Activated CD4-positive, alpha-beta T cell treated with anti-CD3 and anti-CD28 coated beads, Interleukin-2, amount 50 U/mL, for 16 hours (primary cell): ENCODE measurements around the gene PTPMT1.
"Not testable (repeated sequence)": the region's sequence is repeated elsewhere in the genome, so short reads cannot be mapped to it uniquely, and the experiment has no call there.

Experiments used
- DNase-seq: peaks from one replicate; pipeline ENCODE4 v3.0.0-alpha.2; 2020

The PTPMT1 gene

GRCh38 chr11:47550288-47551047 is 14.9 kb upstream of the PTPMT1 start:
- no peak for DNase-seq

GRCh38 chr11:47551086-47551485 is 14.3 kb upstream of the PTPMT1 start:
- peak; percentile 37 for DNase-seq

- peak; percentile 19 for DNase-seq
Measured at GRCh38 chr11:47552056-47552565, 13.3 kb upstream of the PTPMT1 start.

GRCh38 chr11:47552566-47553405 is 12.6 kb upstream of the PTPMT1 start, which contains the start of gene CELF1:
Gene CELF1 (minus strand): TSS chr11:47553132. CDS start chr11:47499523, 53,609 bp downstream.
- DNase-seq: peak; percentile 94

- DNase-seq: no peak
Measured at GRCh38 chr11:47553406-47553743, 12.0 kb upstream of the PTPMT1 start.

- not testable (repeated sequence) for DNase-seq
Measured at GRCh38 chr11:47557004-47557403, 8.4 kb upstream of the PTPMT1 start.

- no peak for DNase-seq
Measured at GRCh38 chr11:47558695-47559094, 6.7 kb upstream of the PTPMT1 start.

- DNase-seq: no peak
Measured at GRCh38 chr11:47560426-47560825, 5.0 kb upstream of the PTPMT1 start.

GRCh38 chr11:47562393-47562792 is 3.0 kb upstream of the PTPMT1 start:
- not testable (repeated sequence) for DNase-seq

- DNase-seq: not testable (repeated sequence)
Measured at GRCh38 chr11:47564366-47564765, 1.0 kb upstream of the PTPMT1 start.

- DNase-seq: no peak
Measured at GRCh38 chr11:47564933-47565339, 463 bp upstream of the PTPMT1 start.

GRCh38 chr11:47566149-47566698 is 825 bp downstream of the PTPMT1 start:
- no peak for DNase-seq

- DNase-seq: no peak
Measured at GRCh38 chr11:47569646-47570045, 4.2 kb downstream of the PTPMT1 start.

- no peak for DNase-seq
Measured at GRCh38 chr11:47570651-47571356, 5.4 kb downstream of the PTPMT1 start.

- DNase-seq: no peak
Measured at GRCh38 chr11:47571357-47571729, 5.9 kb downstream of the PTPMT1 start.

GRCh38 chr11:47571895-47572294 is 6.5 kb downstream of the PTPMT1 start:
- no peak for DNase-seq

GRCh38 chr11:47572715-47573255 is 7.4 kb downstream of the PTPMT1 start:
- no peak for DNase-seq

- no peak for DNase-seq
Measured at GRCh38 chr11:47573321-47573720, 7.9 kb downstream of the PTPMT1 start.

GRCh38 chr11:47577460-47578041 is 12.2 kb downstream of the PTPMT1 start:
- DNase-seq: no peak

- DNase-seq: peak; percentile 90
Measured at GRCh38 chr11:47578524-47579494, 13.4 kb downstream of the PTPMT1 start, which contains the start of the genes KBTBD4 and NDUFS3. Gene KBTBD4 (minus strand): TSS chr11:47578970. CDS start chr11:47578951, 19 bp downstream. Gene NDUFS3 (plus strand): TSS chr11:47579074. CDS start chr11:47579092, 18 bp downstream.

GRCh38 chr11:47583844-47584243 is 18.4 kb downstream of the PTPMT1 start:
- no peak for DNase-seq
